D721Med (cell line): ENCODE results near the gene KDF1.

Source experiments
- DNase-seq: peaks from one replicate; pipeline ENCODE4 v3.0.0; 2011; ENCODE audit warnings: low spot score; ENCODE audit not compliant: insufficient read length
- FAIRE-seq: peaks from 2 replicates; lab custom pipeline; 2011; peaks lifted over from hg19 to GRCh38; lab: Jason Lieb, UNC
- CTCF ChIP-seq: IDR thresholded peaks from 2 replicates; pipeline ENCODE4 v1.5.1; 2012; ENCODE audit warnings: mild to moderate bottlenecking, control low read depth; ENCODE audit not compliant: insufficient read depth; ENCODE audit errors: missing control alignments

Gene KDF1

GRCh38 chr1:26942656-26943055 is 17.6 kb downstream of the KDF1 start:
- FAIRE-seq, result no peak
- no peak for TF ChIP-seq CTCF

DNA sequence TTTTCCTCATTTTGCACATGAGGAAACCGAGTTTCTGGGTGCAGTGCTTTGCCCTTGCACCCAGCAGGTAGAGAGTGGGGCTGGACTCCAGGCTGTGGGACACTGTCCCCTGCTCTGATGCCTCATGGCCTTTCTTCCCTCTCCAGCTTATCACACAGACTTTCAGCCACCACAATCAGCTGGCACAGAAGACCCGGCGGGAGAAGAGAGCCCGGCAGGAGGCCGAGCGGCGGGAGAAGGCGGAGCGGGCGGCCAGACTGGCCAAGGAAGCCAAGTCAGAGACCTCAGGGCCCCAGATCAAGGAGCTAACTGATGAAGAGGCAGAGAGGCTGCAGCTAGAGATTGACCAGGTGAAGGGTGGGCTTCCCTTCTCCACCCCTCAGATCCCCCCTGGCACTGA is 19.0 kb downstream of the KDF1 start:
- no peak for TF ChIP-seq CTCF
- FAIRE-seq, result no peak
- no peak for DNase-seq

More at GRCh38 chr1:26942656-26943055, 17.6 kb downstream of the KDF1 start:
- no peak for DNase-seq

- FAIRE-seq, result no peak
- DNase-seq, result no peak
- TF ChIP-seq CTCF, result no peak
Observed at GRCh38 chr1:26938659-26939025, 21.6 kb downstream of the KDF1 start.

GRCh38 chr1:26938004-26938658 is 22.1 kb downstream of the KDF1 start:
- no peak for TF ChIP-seq CTCF
- FAIRE-seq, result no peak
- DNase-seq, result no peak

- TF ChIP-seq CTCF, result no peak
- FAIRE-seq (no peak), DNase-seq (no peak)
Observed at GRCh38 chr1:26936823-26937222, 23.4 kb downstream of the KDF1 start.

GRCh38 chr1:26932531-26932930 is 27.7 kb downstream of the KDF1 start:
- no peak for TF ChIP-seq CTCF
- DNase-seq (no peak), FAIRE-seq (no peak)

DNA sequence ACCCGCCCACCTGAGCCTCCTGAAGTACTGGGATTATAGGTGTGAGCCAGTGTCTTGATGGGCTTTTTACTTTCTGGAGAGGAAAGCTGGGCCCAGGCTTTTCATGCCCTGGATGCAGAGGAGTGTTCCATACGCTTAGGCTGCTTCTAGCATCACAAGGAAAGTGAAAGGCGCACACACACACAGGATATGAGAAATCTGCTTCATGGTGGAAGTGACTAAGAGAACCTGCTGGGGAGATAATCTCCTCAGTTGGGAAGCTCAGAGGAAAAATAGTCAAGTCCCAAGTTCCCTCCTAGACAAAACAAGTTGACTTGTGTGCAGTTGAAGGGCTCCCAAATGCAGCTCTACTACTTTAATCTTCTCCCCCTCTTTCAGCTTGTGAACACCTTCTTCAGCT is 36.6 kb downstream of the KDF1 start:
- no peak for DNase-seq
- TF ChIP-seq CTCF, result no peak
- no peak for FAIRE-seq
